ENCODE results near the gene KRT20.

The KRT20 gene

GRCh38 chr17:40895106-40895730 lies 10.2 kb upstream of the KRT20 start:
- H3K4me3 ChIP-seq (ENCODE audit: low read length), result no peak overlapping the region
- H3K36me3 ChIP-seq (ENCODE audit: control insufficient read depth, low read depth, low read length), result no peaks in the 10 kb centered on the region
- H3K9ac ChIP-seq (ENCODE audit: low read length), result no peak overlapping the region
- no peaks in the 10 kb centered on the region for H3K4me1 ChIP-seq (ENCODE audit: control insufficient read depth, low read depth, low read length)
- H3K27ac ChIP-seq (ENCODE audit: low read length), result no peak overlapping the region
- H3K9me3 ChIP-seq (ENCODE audit: control insufficient read depth, low read depth, low read length), result no peaks in the 10 kb centered on the region
- no peaks in the 10 kb centered on the region for H3K27me3 ChIP-seq (ENCODE audit: control insufficient read depth, insufficient read depth, low read length)

DNA sequence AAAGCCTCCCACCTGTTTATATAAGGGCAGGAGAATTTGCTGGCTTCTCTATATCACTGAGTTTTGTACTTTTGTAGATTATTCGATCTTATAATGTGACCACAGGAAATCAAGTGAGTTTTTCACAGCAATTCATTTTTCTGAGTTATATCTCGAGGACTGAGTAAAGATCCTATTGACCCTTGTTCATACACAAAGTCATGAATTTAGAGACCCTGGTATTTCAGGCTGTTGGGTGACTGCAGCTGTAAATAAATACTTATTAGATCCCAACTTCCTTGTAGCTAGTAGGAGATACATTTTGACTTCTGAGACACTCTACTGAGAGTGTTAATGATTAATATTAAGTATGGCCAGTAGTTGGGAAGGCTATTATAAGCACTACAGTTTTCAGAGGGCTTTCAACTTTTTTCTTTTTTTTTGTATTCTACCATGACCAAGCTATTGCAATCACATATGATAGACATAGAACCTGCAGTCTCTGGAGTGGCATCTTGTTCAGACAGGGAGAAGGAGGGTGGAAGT lies 3.2 kb upstream of the KRT20 start:
- H3K4me1 ChIP-seq (ENCODE audit: control insufficient read depth, low read depth, low read length), result no peaks in the 10 kb centered on the region
- H3K36me3 ChIP-seq (ENCODE audit: control insufficient read depth, low read depth, low read length), result no peaks in the 10 kb centered on the region
- no peaks in the 10 kb centered on the region for H3K9me3 ChIP-seq (ENCODE audit: control insufficient read depth, low read depth, low read length)
- no peak overlapping the region for H3K4me3 ChIP-seq (ENCODE audit: low read length)
- no peak overlapping the region for H3K27ac ChIP-seq (ENCODE audit: low read length)
- no peaks in the 10 kb centered on the region for H3K27me3 ChIP-seq (ENCODE audit: control insufficient read depth, insufficient read depth, low read length)
- H3K9ac ChIP-seq (ENCODE audit: low read length), result no peak overlapping the region

GRCh38 chr17:40886090-40886489 lies 1.0 kb upstream of the KRT20 start:
- H3K36me3 ChIP-seq (ENCODE audit: control insufficient read depth, low read depth, low read length), result no peaks in the 10 kb centered on the region
- no peaks in the 10 kb centered on the region for H3K4me1 ChIP-seq (ENCODE audit: control insufficient read depth, low read depth, low read length)
- no peak overlapping the region for H3K27ac ChIP-seq (ENCODE audit: low read length)
- no peak overlapping the region for H3K4me3 ChIP-seq (ENCODE audit: low read length)
- no peaks in the 10 kb centered on the region for H3K9me3 ChIP-seq (ENCODE audit: control insufficient read depth, low read depth, low read length)
- H3K9ac ChIP-seq (ENCODE audit: low read length), result no peak overlapping the region
- no peaks in the 10 kb centered on the region for H3K27me3 ChIP-seq (ENCODE audit: control insufficient read depth, insufficient read depth, low read length)

DNA sequence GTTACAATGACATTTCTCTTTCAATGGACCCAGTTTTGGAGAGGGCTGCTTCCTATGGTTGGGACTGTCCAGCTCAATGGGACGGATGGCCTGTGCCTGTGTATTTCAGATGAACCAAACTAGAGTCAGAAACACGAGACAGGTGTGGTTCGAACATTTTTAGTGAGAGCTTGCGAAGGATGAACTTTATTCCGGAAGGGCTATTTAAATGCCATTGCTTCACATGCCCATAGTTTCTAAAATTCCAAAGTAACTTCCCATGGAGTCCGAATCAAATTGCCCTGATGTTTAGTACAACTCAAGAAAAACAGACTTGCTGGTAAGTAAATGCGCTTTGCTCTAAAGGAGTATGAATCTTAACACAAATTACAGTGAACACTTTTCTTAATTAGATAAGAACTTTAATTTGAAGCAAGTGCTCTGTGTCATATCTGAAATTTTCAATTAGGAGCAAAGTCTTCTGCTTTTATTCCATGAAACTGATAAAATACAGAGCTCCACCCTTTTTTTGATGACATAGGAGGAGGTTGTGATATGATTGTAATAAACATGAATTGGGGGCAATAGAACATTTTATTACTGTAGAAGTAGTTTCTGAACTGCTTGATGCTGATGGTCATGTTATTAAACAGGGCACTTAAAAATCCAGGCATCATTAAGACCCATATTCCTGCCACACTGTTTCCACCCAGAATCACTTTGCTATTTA lies 1.3 kb downstream of the KRT20 start:
- H3K9ac ChIP-seq (ENCODE audit: low read length), result no peak overlapping the region
- H3K36me3 ChIP-seq (ENCODE audit: control insufficient read depth, low read depth, low read length), result no peaks in the 10 kb centered on the region
- H3K27me3 ChIP-seq (ENCODE audit: control insufficient read depth, insufficient read depth, low read length), result no peaks in the 10 kb centered on the region
- no peak overlapping the region for H3K27ac ChIP-seq (ENCODE audit: low read length)
- no peaks in the 10 kb centered on the region for H3K4me1 ChIP-seq (ENCODE audit: control insufficient read depth, low read depth, low read length)
- no peak overlapping the region for H3K4me3 ChIP-seq (ENCODE audit: low read length)
- no peaks in the 10 kb centered on the region for H3K9me3 ChIP-seq (ENCODE audit: control insufficient read depth, low read depth, low read length)

DNA sequence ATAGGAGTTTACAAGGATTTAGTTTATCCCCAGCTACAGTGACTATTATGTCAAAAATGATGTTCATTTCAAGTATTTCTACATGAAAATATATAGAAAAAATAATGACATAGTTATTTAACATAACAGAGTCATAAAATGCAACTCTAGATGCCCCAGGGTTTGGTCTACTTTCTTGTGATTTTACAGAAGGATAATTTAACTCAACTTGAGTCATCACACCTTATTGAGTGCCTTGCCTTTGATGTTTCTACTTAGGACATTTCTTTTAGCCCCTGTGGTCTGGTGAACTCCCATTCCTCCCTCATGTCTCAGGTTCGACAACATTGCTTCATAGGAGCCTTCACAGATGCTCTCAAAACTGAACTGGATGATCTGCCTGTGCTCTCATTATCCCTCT lies 2.0 kb downstream of the KRT20 start:
- H3K27ac ChIP-seq (ENCODE audit: low read length), result no peak overlapping the region
- no peaks in the 10 kb centered on the region for H3K27me3 ChIP-seq (ENCODE audit: control insufficient read depth, insufficient read depth, low read length)
- no peak overlapping the region for H3K4me3 ChIP-seq (ENCODE audit: low read length)
- no peaks in the 10 kb centered on the region for H3K4me1 ChIP-seq (ENCODE audit: control insufficient read depth, low read depth, low read length)
- H3K36me3 ChIP-seq (ENCODE audit: control insufficient read depth, low read depth, low read length), result no peaks in the 10 kb centered on the region
- H3K9me3 ChIP-seq (ENCODE audit: control insufficient read depth, low read depth, low read length), result no peaks in the 10 kb centered on the region
- no peak overlapping the region for H3K9ac ChIP-seq (ENCODE audit: low read length)

- Histone ChIP-seq H3K9ac (ENCODE audit: low read length) (no peak overlapping the region), H3K36me3 (ENCODE audit: control insufficient read depth, low read depth, low read length) (no peaks in the 10 kb centered on the region), H3K27ac (ENCODE audit: low read length) (no peak overlapping the region), H3K27me3 (ENCODE audit: control insufficient read depth, insufficient read depth, low read length) (no peaks in the 10 kb centered on the region), H3K4me1 (ENCODE audit: control insufficient read depth, low read depth, low read length) (peaks cover 1% of the 10 kb centered on the region), H3K4me3 (ENCODE audit: low read length) (no peak overlapping the region), H3K9me3 (ENCODE audit: control insufficient read depth, low read depth, low read length) (no peaks in the 10 kb centered on the region)
Measured at GRCh38 chr17:40879026-40879425, 6.0 kb downstream of the KRT20 start.

DNA sequence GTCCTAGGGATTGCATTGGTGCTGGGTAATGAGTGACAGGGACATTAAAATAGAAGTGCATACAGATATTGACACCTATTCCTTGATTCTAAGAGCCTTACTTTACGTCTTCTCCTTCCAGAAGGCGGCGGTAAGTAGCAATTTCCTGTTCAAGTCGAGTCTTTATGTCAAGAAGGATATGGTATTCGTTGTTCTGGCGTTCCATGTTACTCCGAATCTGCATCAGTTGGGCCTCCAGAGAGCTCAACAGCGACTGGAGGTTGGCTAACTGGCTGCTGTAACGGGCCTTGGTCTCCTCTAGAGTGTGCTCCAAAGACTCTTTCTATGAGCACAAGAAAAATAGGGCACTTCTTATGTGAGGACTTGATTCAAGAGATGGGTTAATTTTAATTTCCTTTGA lies 7.0 kb downstream of the KRT20 start:
- Histone ChIP-seq H3K27ac (ENCODE audit: low read length) (no peak overlapping the region), H3K9ac (ENCODE audit: low read length) (no peak overlapping the region), H3K27me3 (ENCODE audit: control insufficient read depth, insufficient read depth, low read length) (no peaks in the 10 kb centered on the region), H3K4me3 (ENCODE audit: low read length) (no peak overlapping the region), H3K9me3 (ENCODE audit: control insufficient read depth, low read depth, low read length) (no peaks in the 10 kb centered on the region), H3K36me3 (ENCODE audit: control insufficient read depth, low read depth, low read length) (no peaks in the 10 kb centered on the region), H3K4me1 (ENCODE audit: control insufficient read depth, low read depth, low read length) (peaks cover 9% of the 10 kb centered on the region)

- H3K9ac ChIP-seq (ENCODE audit: low read length), result no peak overlapping the region
- no peaks in the 10 kb centered on the region for H3K36me3 ChIP-seq (ENCODE audit: control insufficient read depth, low read depth, low read length)
- no peak overlapping the region for H3K27ac ChIP-seq (ENCODE audit: low read length)
- H3K9me3 ChIP-seq (ENCODE audit: control insufficient read depth, low read depth, low read length), result no peaks in the 10 kb centered on the region
- no peak overlapping the region for H3K4me3 ChIP-seq (ENCODE audit: low read length)
- no peaks in the 10 kb centered on the region for H3K27me3 ChIP-seq (ENCODE audit: control insufficient read depth, insufficient read depth, low read length)
- H3K4me1 ChIP-seq (ENCODE audit: control insufficient read depth, low read depth, low read length), result peaks cover 9% of the 10 kb centered on the region
Measured at GRCh38 chr17:40873801-40874200, 11.2 kb downstream of the KRT20 start.

- Histone ChIP-seq H3K9me3 (ENCODE audit: control insufficient read depth, low read depth, low read length) (no peaks in the 10 kb centered on the region), H3K4me1 (ENCODE audit: control insufficient read depth, low read depth, low read length) (peaks cover 9% of the 10 kb centered on the region), H3K9ac (ENCODE audit: low read length) (no peak overlapping the region), H3K4me3 (ENCODE audit: low read length) (no peak overlapping the region), H3K36me3 (ENCODE audit: control insufficient read depth, low read depth, low read length) (no peaks in the 10 kb centered on the region), H3K27me3 (ENCODE audit: control insufficient read depth, insufficient read depth, low read length) (no peaks in the 10 kb centered on the region), H3K27ac (ENCODE audit: low read length) (no peak overlapping the region)
Measured at GRCh38 chr17:40873255-40873654, 11.8 kb downstream of the KRT20 start.

DNA sequence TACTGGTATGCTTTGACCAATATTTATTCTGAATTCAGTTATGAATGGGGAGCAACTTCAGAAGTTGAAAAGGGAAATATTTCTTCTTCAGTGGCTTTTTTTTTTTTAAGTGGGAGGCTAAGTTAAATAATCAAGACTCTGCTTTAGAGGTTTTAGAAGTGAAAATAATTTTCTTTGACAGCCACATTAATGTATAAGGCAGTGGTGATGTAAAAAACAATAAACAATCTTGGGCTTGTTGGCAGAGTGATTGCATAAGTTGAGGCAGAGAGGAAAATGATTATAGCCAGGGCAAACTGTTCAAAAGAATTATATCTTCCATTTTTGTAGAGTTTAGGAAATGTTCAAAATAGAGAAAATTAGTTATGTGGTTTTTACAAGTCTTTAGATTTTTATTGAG lies 12.6 kb downstream of the KRT20 start:
- H3K27ac ChIP-seq (ENCODE audit: low read length), result no peak overlapping the region

GRCh38 chr17:40871316-40871715 lies 13.7 kb downstream of the KRT20 start:
- Histone ChIP-seq H3K27ac (ENCODE audit: low read length) (no peak overlapping the region), H3K36me3 (ENCODE audit: control insufficient read depth, low read depth, low read length) (no peaks in the 10 kb centered on the region), H3K4me1 (ENCODE audit: control insufficient read depth, low read depth, low read length) (peaks cover 9% of the 10 kb centered on the region), H3K27me3 (ENCODE audit: control insufficient read depth, insufficient read depth, low read length) (no peaks in the 10 kb centered on the region), H3K4me3 (ENCODE audit: low read length) (no peak overlapping the region), H3K9ac (ENCODE audit: low read length) (no peak overlapping the region), H3K9me3 (ENCODE audit: control insufficient read depth, low read depth, low read length) (no peaks in the 10 kb centered on the region)

More for the DNA sequence above, 12.6 kb downstream of the KRT20 start:
- Histone ChIP-seq H3K4me1 (ENCODE audit: control insufficient read depth, low read depth, low read length) (peaks cover 9% of the 10 kb centered on the region), H3K9ac (ENCODE audit: low read length) (no peak overlapping the region), H3K36me3 (ENCODE audit: control insufficient read depth, low read depth, low read length) (no peaks in the 10 kb centered on the region), H3K4me3 (ENCODE audit: low read length) (no peak overlapping the region), H3K9me3 (ENCODE audit: control insufficient read depth, low read depth, low read length) (no peaks in the 10 kb centered on the region), H3K27me3 (ENCODE audit: control insufficient read depth, insufficient read depth, low read length) (no peaks in the 10 kb centered on the region)

- Histone ChIP-seq H3K4me1 (ENCODE audit: control insufficient read depth, low read depth, low read length) (peaks cover 9% of the 10 kb centered on the region), H3K9me3 (ENCODE audit: control insufficient read depth, low read depth, low read length) (no peaks in the 10 kb centered on the region), H3K9ac (ENCODE audit: low read length) (no peak overlapping the region), H3K27ac (ENCODE audit: low read length) (no peak overlapping the region), H3K27me3 (ENCODE audit: control insufficient read depth, insufficient read depth, low read length) (no peaks in the 10 kb centered on the region), H3K4me3 (ENCODE audit: low read length) (no peak overlapping the region), H3K36me3 (ENCODE audit: control insufficient read depth, low read depth, low read length) (no peaks in the 10 kb centered on the region)
Measured at GRCh38 chr17:40870136-40870535, 14.9 kb downstream of the KRT20 start.
